ENCODE measurements around the gene MRPL36.
"Not testable (repeated sequence)": the region's sequence is repeated elsewhere in the genome, so short reads cannot be mapped to it uniquely, and the experiment has no call there.

Gene MRPL36

DNA sequence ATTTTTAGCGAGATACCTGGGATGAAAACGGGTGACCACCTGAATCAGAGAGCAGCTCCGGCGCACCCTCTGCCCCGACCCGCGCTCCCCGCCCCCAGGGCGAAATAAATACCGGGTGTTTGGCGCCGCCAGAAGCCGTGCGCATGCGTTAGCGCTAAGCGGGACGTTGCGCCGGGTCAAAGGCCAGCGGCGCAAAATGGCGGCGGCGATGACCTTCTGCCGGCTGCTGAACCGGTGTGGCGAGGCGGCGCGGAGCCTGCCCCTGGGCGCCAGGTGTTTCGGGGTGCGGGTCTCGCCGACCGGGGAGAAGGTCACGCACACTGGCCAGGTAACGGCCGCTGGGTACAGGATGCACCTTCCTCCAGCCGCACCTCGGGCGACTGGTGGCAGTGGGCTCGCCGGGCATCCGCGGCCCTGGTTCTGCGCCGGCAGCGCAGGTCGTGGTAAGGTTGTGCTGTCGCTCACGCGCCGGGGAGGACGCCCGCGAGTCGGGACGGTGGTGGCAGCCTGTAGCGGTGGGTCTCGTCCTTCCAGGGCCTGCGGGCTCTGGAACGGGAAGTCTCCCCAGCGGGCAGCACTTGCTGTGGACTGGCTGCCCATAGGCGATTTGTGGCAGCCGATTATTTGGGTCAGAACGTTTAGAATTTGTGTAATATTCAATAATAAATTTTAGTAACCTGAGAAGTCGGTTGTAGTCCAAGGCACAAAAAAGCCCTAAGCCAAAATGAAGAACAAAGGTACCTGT, 1.8 kb upstream of the MRPL36 start, which contains the start of gene NDUFS6:
Gene NDUFS6 (plus strand): TSS at position 186 of the 745 bp plus-strand sequence. CDS start 11 bp downstream, at position 197.
- TF ChIP-seq, protein P1, sequence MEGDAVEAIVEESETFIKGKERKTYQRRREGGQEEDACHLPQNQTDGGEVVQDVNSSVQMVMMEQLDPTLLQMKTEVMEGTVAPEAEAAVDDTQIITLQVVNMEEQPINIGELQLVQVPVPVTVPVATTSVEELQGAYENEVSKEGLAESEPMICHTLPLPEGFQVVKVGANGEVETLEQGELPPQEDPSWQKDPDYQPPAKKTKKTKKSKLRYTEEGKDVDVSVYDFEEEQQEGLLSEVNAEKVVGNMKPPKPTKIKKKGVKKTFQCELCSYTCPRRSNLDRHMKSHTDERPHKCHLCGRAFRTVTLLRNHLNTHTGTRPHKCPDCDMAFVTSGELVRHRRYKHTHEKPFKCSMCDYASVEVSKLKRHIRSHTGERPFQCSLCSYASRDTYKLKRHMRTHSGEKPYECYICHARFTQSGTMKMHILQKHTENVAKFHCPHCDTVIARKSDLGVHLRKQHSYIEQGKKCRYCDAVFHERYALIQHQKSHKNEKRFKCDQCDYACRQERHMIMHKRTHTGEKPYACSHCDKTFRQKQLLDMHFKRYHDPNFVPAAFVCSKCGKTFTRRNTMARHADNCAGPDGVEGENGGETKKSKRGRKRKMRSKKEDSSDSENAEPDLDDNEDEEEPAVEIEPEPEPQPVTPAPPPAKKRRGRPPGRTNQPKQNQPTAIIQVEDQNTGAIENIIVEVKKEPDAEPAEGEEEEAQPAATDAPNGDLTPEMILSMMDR (IDR thresholded peaks at IDR 0.05; ENCODE audit: low read depth, low read length): no peak
- H3K4me3 ChIP-seq (replicated peaks in 1 of 2; ENCODE audit: low read depth in 2 of 2, low read length in 2 of 2): peak within 1 kb of the TSS; percentile 76 to 96
- DNase-seq (ENCODE audit: low read depth in 2 of 2): peak; percentile 69

DNA sequence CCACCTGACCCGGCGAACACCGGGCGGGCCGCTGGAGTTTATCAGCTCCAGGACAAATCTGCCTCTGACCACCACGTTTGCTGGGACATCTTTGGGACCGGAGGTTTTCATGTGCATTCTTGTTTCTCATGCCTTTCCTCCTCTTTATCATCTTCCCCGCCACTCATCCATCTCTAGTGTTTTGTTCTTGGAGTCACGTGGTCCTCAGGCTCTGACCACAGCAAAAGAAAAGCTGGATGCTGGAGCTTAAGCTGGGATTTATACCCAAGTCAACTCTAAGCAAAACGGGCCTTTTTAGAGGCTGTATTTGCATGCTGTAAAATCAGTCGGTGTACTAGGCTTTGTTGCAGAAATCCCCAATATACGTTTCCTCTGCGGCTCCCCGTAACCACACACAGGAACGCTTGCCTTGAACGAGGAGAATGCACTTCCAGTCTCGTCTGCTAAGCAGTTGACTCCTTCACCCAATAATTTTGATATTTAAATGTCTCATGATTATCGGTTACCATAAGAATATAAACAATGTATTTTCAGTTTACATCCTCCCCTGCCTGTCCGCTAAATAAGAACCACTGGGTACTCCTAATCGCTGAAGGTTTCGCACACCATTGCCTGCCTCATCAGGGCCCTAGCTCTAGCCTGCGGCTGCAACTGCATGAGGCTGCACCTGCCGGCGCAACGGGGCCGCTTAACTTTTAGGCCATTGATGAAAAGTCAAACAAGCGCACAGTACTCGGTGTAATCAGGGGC, 1.0 kb upstream of the MRPL36 start:
- H3K4me3 ChIP-seq (replicated peaks in 1 of 2; ENCODE audit: low read depth in 2 of 2, low read length in 2 of 2): peak overlapping the region; percentile 76 to 96
- TF ChIP-seq, protein P1 (IDR thresholded peaks at IDR 0.05; ENCODE audit: low read depth, low read length): no peak
- DNase-seq (ENCODE audit: low read depth in 2 of 2): peak; percentile 12 to 58

DNA sequence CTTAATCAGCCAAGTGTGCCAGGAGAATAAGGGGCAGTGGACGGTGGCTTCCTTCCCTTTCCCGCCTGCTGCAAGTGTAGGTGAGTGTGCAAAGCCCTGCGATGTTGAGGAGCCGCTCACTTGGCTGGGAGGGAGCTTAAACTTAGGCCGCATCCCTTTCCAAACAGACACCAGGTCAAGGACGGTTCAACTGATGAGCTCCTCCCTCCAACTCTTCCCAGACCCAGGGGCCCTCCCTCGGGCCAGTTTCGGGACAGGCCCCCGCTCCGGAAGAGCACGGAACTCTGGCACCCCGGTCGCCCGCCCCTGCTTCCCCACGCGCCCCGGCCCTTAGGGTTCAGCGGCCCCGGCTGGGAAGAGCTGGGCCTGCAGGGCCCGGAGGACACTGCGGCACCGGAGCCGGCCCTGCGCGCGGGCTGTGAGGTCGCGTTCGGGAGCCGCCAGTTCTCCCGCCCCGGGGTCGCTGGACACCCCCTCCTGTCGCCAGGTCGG, 481 bp downstream of the MRPL36 start:
- peak; percentile 25 to 37 for DNase-seq (ENCODE audit: low read depth in 2 of 2)
- TF ChIP-seq, protein P1 (IDR thresholded peaks at IDR 0.05; ENCODE audit: low read depth, low read length): no peak
- peak overlapping the region; percentile 76 to 96 for H3K4me3 ChIP-seq (replicated peaks in 1 of 2; ENCODE audit: low read depth in 2 of 2, low read length in 2 of 2)

DNA sequence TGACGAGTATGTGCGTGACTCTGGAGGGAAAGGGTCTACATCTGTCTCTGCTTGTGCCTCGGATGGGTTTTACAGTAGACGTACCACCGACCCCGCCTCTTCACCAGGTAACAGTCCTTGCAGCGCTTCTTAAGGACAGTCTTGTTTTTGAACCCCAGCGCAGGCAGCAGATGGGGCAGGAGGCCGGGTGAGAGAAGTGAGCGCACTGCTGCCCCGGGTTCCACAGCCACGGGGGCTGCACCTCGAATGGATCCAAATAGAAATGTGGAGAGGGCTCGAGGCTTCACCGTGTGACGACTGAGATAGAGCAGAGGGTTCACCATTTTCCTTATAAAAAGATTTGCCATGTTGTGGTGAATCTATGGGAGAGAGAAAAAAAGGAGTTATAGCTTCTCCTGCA, 1.0 kb downstream of the MRPL36 start:
- not testable (repeated sequence) for DNase-seq (ENCODE audit: low read depth in 2 of 2)
- H3K4me3 ChIP-seq (replicated peaks in 1 of 2; ENCODE audit: low read depth in 2 of 2, low read length in 2 of 2): peak overlapping the region; percentile 76 to 96

DNA sequence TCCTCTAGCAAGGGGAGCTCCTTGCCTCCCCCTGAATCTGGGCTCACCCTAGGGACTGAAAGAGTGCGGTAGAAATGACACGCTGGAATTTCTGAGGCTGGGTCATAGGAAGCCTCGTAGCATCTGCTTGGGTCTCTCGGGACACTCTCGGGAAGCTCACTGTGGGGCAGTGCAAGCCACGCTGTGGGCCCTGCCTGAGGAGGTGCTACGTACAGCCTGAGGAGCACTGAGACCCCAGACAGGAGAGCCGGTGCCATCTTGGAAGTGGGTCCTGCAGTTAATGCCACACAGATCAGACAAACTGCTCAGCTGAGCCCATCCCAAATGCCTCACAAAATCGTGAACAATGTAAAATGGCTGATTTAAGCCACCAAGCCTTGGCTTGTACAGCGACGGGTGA, 1.8 kb downstream of the MRPL36 start:
- H3K4me3 ChIP-seq (replicated peaks in 1 of 2; ENCODE audit: low read depth in 2 of 2, low read length in 2 of 2): no peak overlapping the region
- no peak for DNase-seq (ENCODE audit: low read depth in 2 of 2)
- TF ChIP-seq, protein P1 (IDR thresholded peaks at IDR 0.05; ENCODE audit: low read depth, low read length): no peak

DNA sequence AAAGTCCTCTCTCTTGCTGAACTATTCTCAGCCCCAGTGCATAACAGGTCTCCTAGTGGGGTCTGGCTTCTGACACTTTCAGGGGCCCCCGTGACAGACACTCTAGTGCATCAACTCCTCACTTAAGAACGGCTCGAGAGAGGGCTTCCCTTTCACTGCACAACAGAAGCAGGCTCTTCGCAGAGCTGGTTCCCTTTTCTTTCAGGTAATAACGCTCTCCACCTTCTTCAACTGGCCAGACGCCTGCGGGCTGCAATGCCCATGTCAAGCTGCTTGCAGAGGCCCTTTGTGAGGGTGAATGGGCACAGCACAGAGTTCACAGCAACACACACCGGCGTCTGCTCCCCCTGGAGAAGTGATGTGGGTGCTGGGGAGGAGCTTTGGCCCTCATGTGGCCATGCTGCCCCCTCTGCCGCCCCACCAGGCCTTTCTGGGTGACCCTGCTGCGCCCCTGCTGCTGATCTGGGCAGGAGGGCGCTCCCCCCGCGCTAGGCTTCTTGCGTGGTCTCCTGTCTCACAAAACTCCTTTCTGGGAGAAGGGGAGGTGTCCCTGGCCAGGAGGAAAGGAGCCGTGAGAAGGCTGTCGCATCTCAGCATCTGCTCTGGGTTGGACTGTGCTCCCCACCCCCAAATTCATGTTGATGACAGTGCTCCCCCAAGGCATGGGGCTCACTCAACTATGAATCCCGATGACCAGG, 2.4 kb downstream of the MRPL36 start:
- TF ChIP-seq, protein P1 (IDR thresholded peaks at IDR 0.05; ENCODE audit: low read depth, low read length): no peak
- H3K4me3 ChIP-seq (replicated peaks in 1 of 2; ENCODE audit: low read depth in 2 of 2, low read length in 2 of 2): no peak overlapping the region
- no peak for DNase-seq (ENCODE audit: low read depth in 2 of 2)

Measured in cardiac fibroblast (primary cell).